ENCODE data around the gene SPRYD3. TPM values are rescaled to one million over a fixed set of nuclear protein-coding genes. Genes with fewer than 3 reads are reported as not detected.

SPRYD3 gene
- total RNA-seq, 4 donors from 2014 or later = 10.1 to 27.0 (median 21.9) TPM

GRCh38 chr12:53014709-53015108, 64.5 kb downstream of the SPRYD3 start:
- H3K9me3 ChIP-seq = no peaks in the 10 kb centered on the region

More at GRCh38 chr12:53014709-53015108, 64.5 kb downstream of the SPRYD3 start:
- Histone ChIP-seq H3K27ac (no peak overlapping the region), H3K27me3 (no peaks in the 10 kb centered on the region), H3K4me3 (no peak overlapping the region), H3K36me3 (peaks cover 0 to 30% (median 13%) of the 10 kb centered on the region in 4 donors), H3K4me1 (peaks cover 0 to 35% (median 19%) of the 10 kb centered on the region in 4 donors)
- DNase-seq = no peak
- intact Hi-C loops (cut with DNase I; ENCODE audit: low total_unique reads) (no loop called here), in situ Hi-C loops (cut with MboI; ENCODE audit: low pct_ligation_motif_present in 1 of 4, low pct_unique_long_range_greater_than_20kb in 1 of 4, low sequenced_read_pairs in 3 of 4) (no loop called here)
- 77 to 100% methylated on average over 2 of the region's 2 CpGs for WGBS, 2 donors (ENCODE audit: low coverage in 1 of 2)
- no peak for TF ChIP-seq POLR2AphosphoS5 (IDR thresholded peaks at IDR 0.05)
- no peak for TF ChIP-seq POLR2A (IDR thresholded peaks at IDR 0.05)
- TF ChIP-seq EP300 (IDR thresholded peaks at IDR 0.05; ENCODE audit: low read depth) = no peak
- TF ChIP-seq CTCF (IDR thresholded peaks at IDR 0.05) = no peak

Small RNA genes lying within 50 kb of the gene (small RNA-seq; reads per million reads assigned to genes)
- 0 reads per million in 4 donors for gene MIR6757

Other genes with a start within 250 kb of the SPRYD3 start
- not detected for gene KRT79, start 245.1 kb downstream of the SPRYD3 start, total RNA-seq
- gene KRT78, start 230.4 kb downstream of the SPRYD3 start, total RNA-seq = not detected
- 1,000 to 10,000 TPM; 1,016 to 3,505 (median 2,245) TPM for gene KRT8, start 174.3 kb downstream of the SPRYD3 start, total RNA-seq
- 100 to 1,000 TPM; 367 to 813 (median 541) TPM for gene KRT18, start 130.3 kb downstream of the SPRYD3 start, total RNA-seq
- gene EIF4B, start 72.9 kb downstream of the SPRYD3 start, total RNA-seq = 100 to 1,000 TPM; 175 to 383 (median 261) TPM
- 100 to 1,000 TPM in 2 of 4 donors, 10 to 100 TPM in 2; 48.2 to 397 (median 169) TPM for gene TNS2, start 29.3 kb downstream of the SPRYD3 start, total RNA-seq
- 100 to 1,000 TPM in 1 of 4 donors, 10 to 100 TPM in 3; 38.5 to 106 (median 94.5) TPM for gene IGFBP6, start 18.3 kb upstream of the SPRYD3 start, total RNA-seq
- under 1 TPM in 1 of 4 donors, not detected in 3; 0.41 TPM for gene SOAT2, start 24.1 kb upstream of the SPRYD3 start, total RNA-seq
- gene ZNF740, start 101.3 kb upstream of the SPRYD3 start, total RNA-seq = 10 to 100 TPM in 3 of 4 donors, 1 to 10 TPM in 1; 9.7 to 21.9 (median 16.3) TPM
- gene CSAD, start 101.5 kb upstream of the SPRYD3 start, total RNA-seq = 100 to 1,000 TPM in 1 of 4 donors, 10 to 100 TPM in 3; 29.1 to 142 (median 39.2) TPM
- 1 to 10 TPM in 3 of 4 donors, under 1 TPM in 1; 0.60 to 8.3 (median 2.9) TPM for gene ITGB7, start 127.9 kb upstream of the SPRYD3 start, total RNA-seq
- gene RARG, start 152.8 kb upstream of the SPRYD3 start, total RNA-seq = 10 to 100 TPM in 1 of 4 donors, 1 to 10 TPM in 2, not detected in 1; 2.6 to 15.4 (median 7.6) TPM
- gene ESPL1, start 188.9 kb upstream of the SPRYD3 start, total RNA-seq = 10 to 100 TPM in 3 of 4 donors, 1 to 10 TPM in 1; 6.5 to 31.8 (median 18.8) TPM
- gene PFDN5, start 216.2 kb upstream of the SPRYD3 start, total RNA-seq = 100 to 1,000 TPM; 244 to 451 (median 381) TPM
- 10 to 100 TPM; 12.7 to 37.0 (median 24.3) TPM for gene MYG1, start 220.3 kb upstream of the SPRYD3 start, total RNA-seq
- 10 to 100 TPM; 31.8 to 51.6 (median 39.9) TPM for gene AAAS, start 242.2 kb upstream of the SPRYD3 start, total RNA-seq

All from transverse colon (tissue), 4 donors.